Measurements from ENCODE around the gene GPER1.

Gene GPER1

DNA sequence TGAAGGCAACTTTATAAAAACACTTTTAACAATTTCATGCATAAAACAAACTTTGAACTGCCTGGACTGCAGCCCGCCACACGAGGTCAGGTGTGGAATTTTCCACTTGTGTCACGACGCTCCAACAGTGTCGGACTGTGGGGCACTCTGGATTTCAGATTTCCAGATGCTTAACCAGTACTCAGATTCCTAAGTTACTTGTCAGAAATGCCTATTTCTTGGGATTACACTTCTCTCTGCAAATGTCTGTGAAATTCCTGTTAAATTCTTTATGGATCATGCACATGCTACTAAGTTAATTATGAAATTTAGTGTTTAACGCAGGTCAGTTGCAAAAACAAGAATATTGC lies 473 bp upstream of the GPER1 start:
- DNase-seq (ENCODE audit: low read depth in 2 of 2), result peak; percentile 38 to 53

DNA sequence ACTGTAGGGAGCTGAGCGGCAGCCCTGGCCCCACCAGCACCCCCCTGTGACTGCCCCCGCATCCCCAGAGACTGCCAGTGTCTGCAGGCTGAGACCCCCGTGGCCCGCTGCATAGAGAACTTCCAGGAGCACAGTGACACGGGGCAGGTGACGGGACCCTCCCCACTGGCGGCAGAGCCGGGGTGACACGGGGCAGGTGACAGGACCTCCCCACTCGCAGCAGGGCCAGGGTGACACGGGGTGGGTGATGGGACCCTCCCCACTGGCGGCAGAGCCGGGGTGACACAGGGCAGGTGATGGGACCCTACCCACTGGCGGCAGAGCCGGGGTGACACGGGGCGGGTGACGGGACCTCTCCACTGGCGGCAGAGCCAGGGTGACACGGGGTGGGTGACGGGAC lies 2.3 kb downstream of the GPER1 start:
- DNase-seq (ENCODE audit: low read depth in 2 of 2), result no peak

DNA sequence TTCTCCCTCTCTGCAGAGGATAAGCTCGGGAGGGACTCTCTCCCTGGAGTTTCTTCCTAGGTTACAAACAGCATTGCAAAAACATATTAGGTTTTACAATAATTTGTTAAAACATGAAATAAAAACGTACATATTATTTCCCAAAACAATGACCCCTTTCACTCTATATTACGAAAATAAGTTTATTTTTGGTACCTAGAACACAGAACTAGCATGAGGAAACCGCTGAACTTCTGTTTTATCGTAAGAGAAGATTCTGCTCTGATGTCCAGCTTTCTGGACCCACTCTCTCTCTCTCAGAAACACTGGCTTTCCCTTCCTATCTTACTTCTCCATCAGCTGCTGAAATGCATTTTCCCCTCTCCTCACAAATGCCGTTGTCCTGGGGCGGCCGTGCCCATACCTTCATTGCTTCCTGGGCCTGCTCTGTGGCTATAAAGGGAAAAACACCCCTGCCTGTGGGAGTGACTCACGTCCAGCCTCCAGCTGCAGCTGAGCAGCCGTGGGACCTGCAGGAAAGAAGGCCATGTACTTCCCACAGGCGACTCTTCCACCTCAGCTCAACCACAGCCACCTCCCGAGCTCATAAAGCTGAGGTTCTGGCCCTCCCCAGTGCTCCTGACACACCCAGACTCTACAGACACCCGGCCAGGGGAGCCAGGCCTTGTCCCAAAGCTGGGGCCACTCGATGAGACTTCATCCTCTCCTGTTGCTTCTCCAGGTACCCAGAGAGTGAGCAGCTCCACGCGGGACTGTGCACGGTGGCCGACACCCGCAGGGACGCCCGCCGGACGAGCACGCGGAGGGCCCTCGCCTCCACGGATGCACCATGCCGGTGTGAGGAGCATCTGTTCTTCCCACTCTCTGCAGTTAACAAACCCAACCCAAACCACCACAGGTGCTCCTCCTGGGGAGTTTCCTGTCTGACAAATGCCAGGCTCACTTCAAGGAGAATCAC lies 3.1 kb downstream of the GPER1 start:
- no peak for DNase-seq (ENCODE audit: low read depth in 2 of 2)

DNA sequence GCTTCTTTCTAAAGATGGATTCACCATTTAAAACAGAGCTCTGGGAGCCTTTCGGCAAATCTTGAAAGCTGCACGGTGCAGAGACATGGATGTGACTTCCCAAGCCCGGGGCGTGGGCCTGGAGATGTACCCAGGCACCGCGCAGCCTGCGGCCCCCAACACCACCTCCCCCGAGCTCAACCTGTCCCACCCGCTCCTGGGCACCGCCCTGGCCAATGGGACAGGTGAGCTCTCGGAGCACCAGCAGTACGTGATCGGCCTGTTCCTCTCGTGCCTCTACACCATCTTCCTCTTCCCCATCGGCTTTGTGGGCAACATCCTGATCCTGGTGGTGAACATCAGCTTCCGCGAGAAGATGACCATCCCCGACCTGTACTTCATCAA lies 3.7 kb downstream of the GPER1 start:
- DNase-seq (ENCODE audit: low read depth in 2 of 2), result no peak

DNA sequence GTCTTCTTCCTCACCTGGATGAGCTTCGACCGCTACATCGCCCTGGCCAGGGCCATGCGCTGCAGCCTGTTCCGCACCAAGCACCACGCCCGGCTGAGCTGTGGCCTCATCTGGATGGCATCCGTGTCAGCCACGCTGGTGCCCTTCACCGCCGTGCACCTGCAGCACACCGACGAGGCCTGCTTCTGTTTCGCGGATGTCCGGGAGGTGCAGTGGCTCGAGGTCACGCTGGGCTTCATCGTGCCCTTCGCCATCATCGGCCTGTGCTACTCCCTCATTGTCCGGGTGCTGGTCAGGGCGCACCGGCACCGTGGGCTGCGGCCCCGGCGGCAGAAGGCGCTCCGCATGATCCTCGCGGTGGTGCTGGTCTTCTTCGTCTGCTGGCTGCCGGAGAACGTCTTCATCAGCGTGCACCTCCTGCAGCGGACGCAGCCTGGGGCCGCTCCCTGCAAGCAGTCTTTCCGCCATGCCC lies 4.3 kb downstream of the GPER1 start:
- DNase-seq (ENCODE audit: low read depth in 2 of 2), result no peak

DNA sequence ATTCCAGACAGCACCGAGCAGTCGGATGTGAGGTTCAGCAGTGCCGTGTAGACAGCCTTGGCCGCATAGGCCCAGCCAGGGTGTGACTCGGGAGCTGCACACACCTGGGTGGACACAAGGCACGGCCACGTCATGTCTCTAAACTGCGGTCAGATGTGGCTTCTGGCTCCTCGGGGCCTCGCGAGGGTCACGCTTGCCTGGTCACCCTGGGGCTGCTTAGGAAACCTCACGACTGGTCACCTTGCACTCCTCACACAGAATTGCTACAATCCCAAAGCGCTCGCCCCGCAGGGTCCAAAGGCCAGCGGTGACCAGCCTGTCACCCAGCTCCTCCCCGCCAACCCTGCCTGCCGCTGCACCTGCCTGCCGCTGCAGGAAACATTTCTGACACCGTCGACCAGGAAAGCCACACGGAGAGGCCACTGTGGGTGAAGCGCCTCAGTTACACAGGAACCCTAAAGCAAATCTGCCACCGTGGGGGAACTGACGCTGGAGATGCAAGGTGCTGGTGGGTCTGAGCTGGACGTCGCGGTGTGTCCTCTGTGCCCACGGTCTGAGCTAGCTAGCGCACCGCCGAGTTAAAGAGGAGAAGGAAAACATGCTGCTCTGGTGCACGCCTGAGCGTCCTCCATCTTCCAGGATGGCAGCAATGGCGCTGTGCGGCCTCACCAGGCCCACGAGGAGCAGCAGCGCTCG lies 5.0 kb downstream of the GPER1 start:
- DNase-seq (ENCODE audit: low read depth in 2 of 2), result no peak

DNA sequence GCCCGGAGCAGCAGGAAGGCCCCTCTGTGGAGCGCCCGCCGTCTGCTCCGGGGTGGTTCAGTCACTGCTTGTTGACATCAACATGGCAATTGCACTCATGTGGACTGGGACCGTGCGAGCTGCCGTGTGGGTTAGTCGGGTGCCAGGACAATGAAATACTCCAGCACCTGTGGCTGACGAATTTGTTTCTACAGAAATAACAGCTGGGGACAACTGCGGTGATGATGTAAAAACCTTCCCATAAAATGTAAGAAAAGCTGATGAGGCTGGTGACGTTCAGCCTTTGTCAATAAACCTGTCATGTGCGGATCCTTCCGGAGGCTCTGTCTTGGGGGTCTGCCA lies 5.6 kb downstream of the GPER1 start:
- DNase-seq (ENCODE audit: low read depth in 2 of 2), result no peak

DNA sequence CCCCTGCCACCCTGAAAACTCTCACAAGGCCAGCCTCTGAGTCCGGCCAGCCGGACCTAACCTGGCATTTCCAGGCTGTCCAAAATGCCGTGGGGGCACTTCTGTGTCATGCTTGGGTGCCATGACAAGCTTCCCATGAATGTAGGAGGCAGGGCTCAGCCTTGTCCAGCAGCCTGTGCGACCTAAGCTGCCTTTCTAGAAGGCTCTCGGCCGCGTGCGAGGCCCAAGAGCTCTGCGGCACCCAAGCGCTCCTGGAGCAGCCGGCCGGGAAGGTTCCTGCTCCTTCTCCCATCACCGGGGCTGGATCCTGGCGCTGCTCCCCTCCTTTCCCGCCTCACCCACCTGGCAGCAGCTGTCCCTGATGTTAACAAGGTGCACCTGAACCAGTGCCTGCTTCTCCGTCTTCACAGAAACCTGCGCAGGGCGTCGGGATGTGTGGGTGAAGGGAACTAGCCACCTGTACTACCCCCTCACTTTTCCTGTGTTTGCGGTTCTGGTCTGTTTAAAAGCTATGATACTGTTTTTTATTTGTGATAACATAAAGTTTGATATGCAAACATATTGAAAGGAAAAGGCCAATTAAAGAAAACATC lies 6.1 kb downstream of the GPER1 start:
- DNase-seq (ENCODE audit: low read depth in 2 of 2), result no peak

DNA sequence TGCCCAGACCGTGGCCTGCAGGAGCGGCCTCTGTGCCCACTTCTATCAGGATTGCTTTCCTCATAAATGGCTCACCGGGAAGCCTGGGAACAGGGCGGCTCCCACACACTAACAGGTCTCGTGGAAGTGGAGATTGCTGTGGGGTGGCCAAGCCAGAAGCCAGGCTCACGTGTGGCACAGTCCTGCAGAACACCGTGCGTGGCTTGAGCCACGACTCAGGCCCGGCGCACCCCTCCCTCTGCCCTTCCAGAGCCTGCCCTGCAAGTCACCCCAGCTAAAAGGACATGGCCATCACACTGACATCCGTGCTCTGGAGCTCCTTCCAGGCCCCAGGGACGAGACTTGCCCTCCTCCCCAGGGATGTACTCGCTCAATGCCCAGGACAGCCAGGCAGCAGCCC lies 7.0 kb downstream of the GPER1 start:
- no peak for DNase-seq (ENCODE audit: low read depth in 2 of 2)

DNA sequence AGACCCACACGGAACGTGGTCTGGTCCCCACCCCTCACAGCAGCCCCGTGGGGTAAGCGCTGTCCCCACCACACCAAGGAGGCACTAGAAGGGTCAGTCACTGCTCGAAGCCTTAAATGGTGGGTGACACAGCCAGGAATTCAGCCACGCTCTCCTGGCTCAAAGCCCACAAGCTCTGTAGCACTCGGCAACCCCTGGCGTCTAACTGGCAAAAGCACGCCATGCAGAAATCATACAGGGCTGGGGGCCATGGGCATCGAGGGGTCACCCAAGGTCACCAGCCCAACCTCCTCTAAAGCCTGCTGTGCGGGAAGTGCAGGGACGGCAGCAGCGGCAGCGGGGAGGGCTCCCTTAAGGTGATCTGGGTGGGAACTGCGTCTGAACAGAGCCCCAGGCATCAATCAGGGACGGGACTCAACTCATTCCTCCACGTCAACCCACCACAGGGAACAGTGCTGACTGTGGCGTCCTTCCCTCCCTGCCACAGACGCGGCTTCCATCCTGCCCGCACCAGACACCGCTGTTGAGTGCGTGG lies 7.8 kb downstream of the GPER1 start:
- DNase-seq (ENCODE audit: low read depth in 2 of 2), result no peak

DNA sequence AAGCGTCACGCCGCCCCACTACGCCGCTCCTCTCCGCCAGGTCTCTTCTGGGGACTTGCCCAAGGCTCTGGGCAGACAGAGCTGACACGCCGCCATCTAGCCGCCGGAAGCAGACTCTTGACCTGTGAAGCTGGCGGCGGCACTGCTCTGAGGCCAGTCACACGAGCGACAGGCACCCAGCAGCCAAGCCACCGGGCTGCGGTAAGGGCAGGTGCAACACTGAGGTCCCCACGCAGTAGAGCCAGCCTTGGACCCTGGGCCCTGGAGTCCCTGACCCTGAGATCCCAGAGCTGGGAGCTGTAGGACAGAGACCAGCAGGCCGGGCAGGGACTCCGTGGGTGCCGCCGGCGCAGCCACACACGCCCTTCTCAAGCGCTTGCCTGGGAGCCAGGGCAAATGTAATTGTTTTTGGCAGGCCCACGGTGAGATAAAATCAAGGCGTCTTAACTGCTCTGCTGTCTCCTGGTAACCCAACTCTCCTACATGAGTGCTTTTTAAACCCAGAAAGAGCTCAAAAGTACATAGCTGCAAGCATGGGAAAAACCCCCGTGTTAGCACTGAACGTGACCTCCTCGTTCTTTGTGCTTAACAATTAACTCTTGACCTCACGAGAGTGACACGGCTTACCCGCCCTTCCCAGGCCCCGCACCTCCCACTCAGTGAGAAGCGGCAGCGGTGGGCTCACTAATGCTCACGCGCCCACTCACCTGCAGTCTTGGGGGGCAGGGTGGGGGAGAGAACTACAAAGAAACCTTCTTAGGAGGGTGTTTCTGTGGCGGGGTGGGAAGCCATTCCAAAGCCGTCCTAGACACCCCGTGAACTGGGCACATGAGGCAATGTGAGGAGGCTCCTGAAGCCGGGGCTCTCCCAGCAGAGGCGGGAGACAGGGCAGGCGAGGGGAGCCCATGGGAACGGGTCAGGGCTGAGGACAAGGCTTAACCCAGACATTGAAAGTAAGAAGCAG lies 8.5 kb downstream of the GPER1 start:
- no peak for DNase-seq (ENCODE audit: low read depth in 2 of 2)

DNA sequence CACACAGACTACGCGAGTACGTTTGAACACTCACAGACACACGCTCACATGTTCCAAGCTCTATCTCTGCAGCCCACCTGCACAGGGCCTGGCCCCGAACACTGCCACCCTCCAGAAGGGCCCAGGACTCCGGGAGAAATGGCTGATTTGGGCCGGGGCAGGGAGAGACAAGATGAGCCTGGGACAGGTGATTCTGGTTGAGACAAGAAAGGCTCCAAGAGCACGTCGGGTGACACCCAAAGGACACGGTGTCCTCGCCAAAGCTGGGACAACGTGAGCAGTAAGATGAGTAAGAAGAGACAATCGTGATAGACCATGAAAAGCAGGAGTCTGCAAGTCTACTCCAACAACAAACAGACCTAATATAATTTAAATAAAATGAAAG lies 9.2 kb downstream of the GPER1 start:
- no peak for DNase-seq (ENCODE audit: low read depth in 2 of 2)

DNA sequence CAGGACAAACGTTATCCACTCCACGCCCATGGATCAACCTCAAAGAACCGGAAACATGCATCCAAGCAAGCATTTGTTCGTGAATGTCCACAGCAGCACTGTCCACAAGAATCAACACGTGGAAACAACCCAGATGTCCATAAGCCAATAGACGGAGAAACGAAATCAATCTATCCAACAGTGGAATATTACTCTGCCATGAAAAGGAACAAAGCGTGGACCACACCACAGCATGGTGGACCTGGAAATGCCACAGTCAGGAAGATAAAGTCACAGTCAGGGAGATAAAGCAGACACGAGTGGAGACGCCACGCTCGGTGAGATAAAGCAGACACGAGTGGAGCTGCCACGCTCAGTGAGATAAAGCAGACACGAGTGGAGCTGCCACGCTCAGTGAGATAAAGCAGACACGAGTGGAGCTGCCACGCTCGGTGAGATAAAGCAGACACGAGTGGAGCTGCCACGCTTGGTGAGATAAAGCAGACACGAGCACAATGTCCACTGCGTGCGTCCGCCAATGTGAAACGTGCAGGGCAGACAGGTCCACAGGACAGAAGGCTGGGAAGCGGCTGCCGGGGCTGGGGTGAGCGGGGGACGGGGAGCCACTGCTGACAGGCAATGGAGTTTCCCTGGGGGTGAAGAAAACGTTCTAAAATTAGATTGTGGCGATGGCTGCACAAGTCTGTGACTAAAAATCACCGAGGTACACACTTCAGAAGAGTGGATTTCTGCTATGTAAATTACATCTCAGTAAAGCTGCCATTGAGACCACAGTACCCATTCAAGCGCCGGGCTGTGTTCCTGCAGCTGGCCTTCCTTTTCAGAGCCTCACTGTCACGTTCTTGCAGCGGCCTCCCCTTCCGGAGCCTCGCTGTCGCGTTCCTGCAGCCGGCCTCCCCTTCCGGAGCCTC lies 10.6 kb downstream of the GPER1 start:
- no peak for DNase-seq (ENCODE audit: low read depth in 2 of 2)

DNA sequence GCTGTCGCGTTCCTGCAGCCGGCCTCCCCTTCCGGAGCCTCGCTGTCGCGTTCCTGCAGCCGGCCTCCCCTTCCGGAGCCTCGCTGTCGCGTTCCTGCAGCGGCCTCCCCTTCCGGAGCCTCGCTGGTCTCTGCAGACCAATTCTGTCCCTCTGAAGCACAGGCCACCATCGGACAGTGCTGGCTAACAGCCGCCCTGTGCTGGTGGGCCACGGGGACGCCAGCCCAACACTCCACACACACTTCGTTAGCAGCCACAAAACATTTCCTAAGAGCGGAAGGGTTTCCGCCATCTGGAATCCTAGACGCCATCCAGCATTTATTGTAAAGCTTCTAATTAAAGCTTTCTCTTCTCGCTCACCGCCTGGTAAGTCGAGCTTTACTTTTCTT lies 11.2 kb downstream of the GPER1 start:
- no peak for DNase-seq (ENCODE audit: low read depth in 2 of 2)

DNA sequence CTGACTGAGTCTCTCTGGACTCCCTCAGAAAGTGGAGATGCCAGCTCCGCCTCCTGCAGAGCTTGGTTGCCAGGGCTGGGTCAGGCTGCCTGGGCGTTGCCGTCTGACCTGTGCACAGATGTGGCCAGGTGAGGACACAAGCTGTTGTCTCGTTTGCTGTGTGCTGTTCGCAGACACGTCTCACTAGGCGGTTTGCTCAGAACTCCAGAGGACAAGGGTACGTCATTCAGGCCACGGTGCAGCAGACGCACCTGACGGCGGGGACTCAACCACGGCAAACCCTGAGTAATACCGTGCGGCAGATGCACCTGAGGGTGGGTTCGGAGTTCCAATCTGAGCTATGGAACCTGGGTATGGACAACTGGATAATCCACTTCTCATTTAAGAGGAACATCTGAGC lies 11.7 kb downstream of the GPER1 start:
- DNase-seq (ENCODE audit: low read depth in 2 of 2), result no peak

DNA sequence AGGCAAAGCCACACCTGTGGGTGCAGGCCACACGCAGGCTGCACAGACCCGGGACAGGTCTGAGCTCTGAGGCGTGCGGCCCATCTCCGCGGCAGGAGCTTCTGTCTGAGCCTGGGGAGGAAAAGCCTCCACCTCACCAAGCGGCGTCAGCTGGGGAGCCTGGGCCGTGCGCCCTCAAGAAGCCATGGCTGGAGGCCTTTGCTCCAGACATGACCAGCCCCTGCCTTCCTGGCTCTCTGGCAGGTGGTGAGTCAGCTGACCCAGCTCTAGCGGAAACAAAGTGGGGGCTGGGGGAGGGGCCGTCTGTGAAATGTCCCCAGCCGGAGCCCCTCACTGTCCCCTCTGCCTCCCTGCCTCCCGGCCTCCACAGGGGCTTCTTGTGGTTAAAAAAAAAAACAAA lies 12.5 kb downstream of the GPER1 start:
- DNase-seq (ENCODE audit: low read depth in 2 of 2), result no peak

DNA sequence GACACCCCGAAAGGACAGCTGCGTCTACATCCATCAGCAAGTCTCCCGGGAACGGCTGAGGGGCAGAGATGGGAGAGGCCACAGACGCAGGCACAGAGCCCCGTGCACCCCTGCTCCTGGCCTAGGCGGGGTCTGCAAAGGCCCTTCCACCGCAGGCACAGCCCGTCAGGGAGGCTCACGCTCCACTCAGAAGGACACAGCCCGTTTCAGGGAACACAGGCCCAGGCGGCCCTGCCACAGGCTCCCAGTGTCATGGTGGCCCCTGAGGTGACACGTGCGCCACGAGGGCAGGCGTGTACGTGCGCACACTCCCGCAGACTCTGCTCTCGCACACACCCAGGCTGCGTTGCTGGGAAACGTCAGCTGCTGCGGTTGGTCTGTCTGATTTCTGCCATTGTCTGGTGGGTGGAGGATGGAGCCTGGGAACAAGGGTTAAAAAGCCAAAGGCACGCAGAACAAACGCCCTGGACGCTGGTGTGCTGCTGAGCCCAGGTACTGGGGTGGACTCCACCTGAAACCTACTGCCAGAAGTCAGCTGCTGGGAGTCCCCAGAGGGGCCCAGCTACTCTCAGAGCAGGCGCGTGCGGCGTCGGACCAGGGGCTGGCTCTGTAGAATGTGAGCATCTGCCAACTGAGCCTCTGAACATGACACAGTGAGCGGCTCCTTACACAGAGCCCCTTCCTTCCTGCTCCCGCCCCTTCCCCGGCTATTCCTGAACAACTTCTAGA lies 13.1 kb downstream of the GPER1 start:
- no peak for DNase-seq (ENCODE audit: low read depth in 2 of 2)

DNA sequence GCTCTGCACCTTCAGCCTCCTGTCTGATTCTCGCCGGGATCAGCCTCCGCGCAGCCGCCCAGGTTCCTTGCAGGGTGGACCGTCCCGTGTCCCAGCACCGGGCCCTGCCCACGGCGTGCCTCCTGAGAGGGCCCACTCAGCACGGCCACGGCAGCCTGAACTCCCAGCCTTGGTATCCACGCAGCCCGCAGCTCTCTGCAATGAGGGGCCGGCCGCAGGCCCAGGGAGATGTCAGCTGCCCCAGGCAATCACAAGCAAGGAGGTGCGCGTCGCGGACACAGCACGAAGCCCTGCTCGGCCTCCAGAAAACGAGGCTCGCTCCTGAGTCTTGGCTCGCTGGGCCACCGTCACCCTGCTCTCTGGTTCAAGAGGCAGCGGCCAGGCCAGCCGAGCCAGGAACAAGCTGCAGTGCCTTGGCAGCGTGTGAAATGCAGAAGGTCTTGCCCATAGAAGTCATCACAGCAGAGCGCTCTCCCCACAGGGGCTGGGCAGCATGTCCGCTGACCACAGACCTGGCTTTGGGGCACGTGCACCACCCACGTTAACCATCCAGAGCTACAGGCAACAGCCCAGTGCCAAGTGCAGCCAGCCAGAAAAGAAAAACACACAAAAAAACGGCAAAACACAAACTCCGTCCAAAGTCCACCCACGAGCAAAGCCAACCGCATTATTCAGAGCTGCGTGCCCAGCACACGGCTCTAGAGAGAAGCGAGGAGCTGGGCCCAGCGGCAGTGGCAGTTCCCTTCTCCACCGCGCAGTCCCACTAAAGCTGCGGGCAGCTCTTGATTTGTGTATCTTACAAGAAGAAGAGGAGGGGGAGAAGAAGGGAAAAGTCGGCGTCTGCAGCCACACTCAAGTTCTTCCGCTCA lies 13.9 kb downstream of the GPER1 start:
- no peak for DNase-seq (ENCODE audit: low read depth in 2 of 2)
